Tibial nerve (tissue), 4 donors: ENCODE measurements around the gene PAQR6. TPM values are rescaled to one million over a fixed set of nuclear protein-coding genes. Genes with fewer than 3 reads are reported as not detected.

Experiments used
- DNase-seq, 2 donors: peaks; one replicate each; pipeline ENCODE4 v3.0.0-alpha.2; 2019; ENCODE audit warnings: low spot score in 2 of 2
- H3K27ac ChIP-seq, 4 donors: fragments of 200-600 bp; sonication (generic) in 3 of 4; one replicate each; pipeline ENCODE4 v1.5.1; 2017 to 2019; ENCODE audit warnings: mild to moderate bottlenecking in 1 of 4
- H3K27me3 ChIP-seq, 2 donors: fragments of 200-600 bp; sonication (generic) in 1 of 2; one replicate each; pipeline versions ENCODE4 v1.5.1 to v1.6.0; 2017 to 2019
- H3K36me3 ChIP-seq, 3 donors: fragments of 200-600 bp; sonication (generic); one replicate each; pipeline ENCODE4 v1.5.1; 2018 to 2019
- H3K4me1 ChIP-seq, 4 donors: fragments of 200-600 bp; sonication (generic) in 3 of 4; one replicate each; pipeline ENCODE4 v1.5.1; 2017 to 2019
- H3K4me3 ChIP-seq, 4 donors: fragments of 200-600 bp; sonication (generic) in 3 of 4; one replicate each; pipeline ENCODE4 v1.5.1; 2017 to 2019; ENCODE audit warnings: mild to moderate bottlenecking in 1 of 4, moderate library complexity in 1 of 4
- H3K9me3 ChIP-seq, 4 donors: fragments of 200-600 bp; sonication (generic) in 3 of 4; one replicate each; pipeline ENCODE4 v1.5.1; 2017 to 2019
- CTCF ChIP-seq, 5 experiments: fragments of 200-600 bp in 3 of 5; fragments of 450-650 bp in 2 of 5; sonication (generic) in 3 of 5; IDR thresholded peaks; one replicate each; pipeline ENCODE4 v1.5.1; 2016 to 2019; ENCODE audit warnings: antibody characterized with exemption in 5 of 5, mild to moderate bottlenecking in 3 of 5, moderate library complexity in 2 of 5
- EP300 ChIP-seq, 2 donors: sonication (generic); formaldehyde crosslinking; IDR thresholded peaks; one replicate each; pipeline ENCODE4 v1.6.1; 2017; ENCODE audit warnings: antibody characterized with exemption in 2 of 2, mild to moderate bottlenecking in 1 of 2
- POLR2A ChIP-seq, 2 donors: fragments of 450-650 bp; IDR thresholded peaks; one replicate each; pipeline ENCODE4 v1.6.1; 2017; ENCODE audit warnings: antibody characterized with exemption in 2 of 2, mild to moderate bottlenecking in 2 of 2, moderate library complexity in 2 of 2
- WGBS, 2 donors: methylation state at CpG; one replicate each; pipeline ENCODE4 v1.1.5; 2018; 5-methylcytosine and 5-hydroxymethylcytosine counted together
- total RNA-seq, 4 donors: library from RNA; depleted of rRNA; stranded (reverse); fragments of >200 nt; gene quantifications; one replicate each; pipeline ENCODE4 v1.1.0, GENCODE V29; 2016

Gene PAQR6
- total RNA-seq, 4 donors from 2014 or later, result 26.4 to 44.6 (median 31.2) TPM

- Histone ChIP-seq H3K36me3 (peaks cover 0 to 62% (median 10%) of the 10 kb centered on the region in 3 donors), H3K9me3 (no peaks in the 10 kb centered on the region), H3K27me3 (no peaks in the 10 kb centered on the region), H3K4me1 (peaks cover 0 to 30% (median 26%) of the 10 kb centered on the region in 4 donors), H3K4me3 (no peak overlapping the region), H3K27ac (peak overlapping the region in 1 of 4 donors; percentile 9)
- no peak for DNase-seq
- WGBS, 2 donors, result 45 to 61% methylated on average over 7 to 9 of the region's 10 CpGs
- no peak for TF ChIP-seq EP300 (IDR thresholded peaks at IDR 0.05)
- no peak for TF ChIP-seq POLR2A (IDR thresholded peaks at IDR 0.05)
- no peak for TF ChIP-seq CTCF (IDR thresholded peaks at IDR 0.05)
Measured at GRCh38 chr1:156242738-156243137, 5.1 kb downstream of the PAQR6 start.

- WGBS, 2 donors, result 69 to 75% methylated on average over 10 to 13 of the region's 14 CpGs
- Histone ChIP-seq H3K9me3 (no peaks in the 10 kb centered on the region), H3K36me3 (peaks cover 0 to 70% (median 18%) of the 10 kb centered on the region in 3 donors), H3K4me1 (peaks cover 0 to 22% (median 19%) of the 10 kb centered on the region in 4 donors), H3K27ac (peak within 1 kb of the TSS in 1 of 4 donors; percentile 40), H3K4me3 (no peak within 1 kb of the TSS), H3K27me3 (no peaks in the 10 kb centered on the region)
- DNase-seq, result no peak
- TF ChIP-seq POLR2A (IDR thresholded peaks at IDR 0.05), result no peak
- TF ChIP-seq EP300 (IDR thresholded peaks at IDR 0.05), result no peak
- no peak for TF ChIP-seq CTCF (IDR thresholded peaks at IDR 0.05)
Measured at GRCh38 chr1:156241926-156242325, 5.9 kb downstream of the PAQR6 start, which contains the start of gene BGLAP. BGLAP (plus strand) TSS chr1:156242184; CDS start chr1:156242232, 48 bp downstream.

GRCh38 chr1:156241311-156241811, 6.5 kb downstream of the PAQR6 start:
- peaks cover 0 to 75% (median 21%) of the 10 kb centered on the region in 3 donors for H3K36me3 ChIP-seq
- WGBS, 2 donors, result 32 to 50% methylated on average over 4 to 14 of the region's 15 CpGs

GRCh38 chr1:156238248-156238647, 9.6 kb downstream of the PAQR6 start:
- Histone ChIP-seq H3K27me3 (no peaks in the 10 kb centered on the region), H3K4me3 (no peak overlapping the region), H3K9me3 (no peaks in the 10 kb centered on the region), H3K27ac (no peak overlapping the region), H3K4me1 (no peaks in the 10 kb centered on the region), H3K36me3 (peaks cover 0 to 91% (median 25%) of the 10 kb centered on the region in 3 donors)
- 94 to 95% methylated on average over 5 of the region's 5 CpGs for WGBS, 2 donors
- TF ChIP-seq POLR2A (IDR thresholded peaks at IDR 0.05) (no peak), CTCF (IDR thresholded peaks at IDR 0.05) (no peak), EP300 (IDR thresholded peaks at IDR 0.05) (no peak)
- no peak for DNase-seq

More at GRCh38 chr1:156241311-156241811, 6.5 kb downstream of the PAQR6 start:
- H3K4me1 ChIP-seq, result peaks cover 0 to 17% (median 13%) of the 10 kb centered on the region in 4 donors
- H3K4me3 ChIP-seq, result no peak overlapping the region
- H3K9me3 ChIP-seq, result no peaks in the 10 kb centered on the region
- peak overlapping the region in 1 of 4 donors; percentile 40 for H3K27ac ChIP-seq
- TF ChIP-seq CTCF (IDR thresholded peaks at IDR 0.05) (no peak), EP300 (IDR thresholded peaks at IDR 0.05) (no peak), POLR2A (IDR thresholded peaks at IDR 0.05) (no peak)
- DNase-seq, result no peak
- H3K27me3 ChIP-seq, result no peaks in the 10 kb centered on the region

GRCh38 chr1:156236164-156236563, 11.7 kb downstream of the PAQR6 start:
- TF ChIP-seq CTCF (IDR thresholded peaks at IDR 0.05) (no peak), EP300 (IDR thresholded peaks at IDR 0.05) (no peak), POLR2A (IDR thresholded peaks at IDR 0.05) (no peak)
- WGBS, 2 donors, result 90 to 93% methylated on average over 11 of the region's 12 CpGs
- H3K27me3 ChIP-seq, result no peaks in the 10 kb centered on the region
- H3K4me3 ChIP-seq, result no peak overlapping the region
- DNase-seq, result no peak
- H3K9me3 ChIP-seq, result no peaks in the 10 kb centered on the region
- H3K27ac ChIP-seq, result no peak overlapping the region
- H3K36me3 ChIP-seq, result peaks cover 0 to 90% (median 25%) of the 10 kb centered on the region in 3 donors
- no peaks in the 10 kb centered on the region for H3K4me1 ChIP-seq
